ENCODE measurements around the gene RNF152.
"Not testable (repeated sequence)": the region's sequence is repeated elsewhere in the genome, so short reads cannot be mapped to it uniquely, and the experiment has no call there.

RNF152 gene

DNA sequence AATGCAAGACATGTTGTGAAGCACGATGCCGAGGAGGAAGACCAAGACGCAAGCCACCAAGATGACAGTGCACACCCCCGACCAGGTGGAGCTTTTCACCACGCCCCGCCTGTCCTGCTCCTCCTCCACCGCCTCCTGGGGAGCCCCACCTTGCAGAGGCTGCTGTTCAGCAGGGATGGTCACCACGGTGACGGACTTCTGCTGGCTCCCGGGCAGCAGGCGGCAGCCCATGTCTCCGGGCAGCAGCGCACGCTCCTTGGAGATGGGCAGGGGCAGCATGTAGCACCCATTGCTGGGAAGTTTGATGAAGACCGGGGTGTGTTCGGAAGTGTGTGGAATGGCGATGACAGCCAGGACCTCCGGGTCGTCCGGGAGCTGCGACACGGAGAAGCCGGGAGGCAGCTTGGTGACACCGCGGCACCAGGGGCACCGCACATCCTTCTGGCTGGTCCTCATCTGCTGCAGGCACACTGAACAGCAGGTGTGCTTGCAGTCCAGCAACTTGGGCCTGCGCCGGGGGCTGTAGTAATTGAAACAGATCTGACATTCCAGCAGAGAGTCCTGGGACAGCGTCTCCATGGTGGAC, 76.8 kb downstream of the RNF152 start:
- DNase-seq, result no peak

- DNase-seq, result no peak
These were observed 84.5 kb downstream of the RNF152 start for GRCh38 chr18:61808286-61808685.

GRCh38 chr18:61803393-61803792, 89.4 kb downstream of the RNF152 start:
- no peak for DNase-seq

DNA sequence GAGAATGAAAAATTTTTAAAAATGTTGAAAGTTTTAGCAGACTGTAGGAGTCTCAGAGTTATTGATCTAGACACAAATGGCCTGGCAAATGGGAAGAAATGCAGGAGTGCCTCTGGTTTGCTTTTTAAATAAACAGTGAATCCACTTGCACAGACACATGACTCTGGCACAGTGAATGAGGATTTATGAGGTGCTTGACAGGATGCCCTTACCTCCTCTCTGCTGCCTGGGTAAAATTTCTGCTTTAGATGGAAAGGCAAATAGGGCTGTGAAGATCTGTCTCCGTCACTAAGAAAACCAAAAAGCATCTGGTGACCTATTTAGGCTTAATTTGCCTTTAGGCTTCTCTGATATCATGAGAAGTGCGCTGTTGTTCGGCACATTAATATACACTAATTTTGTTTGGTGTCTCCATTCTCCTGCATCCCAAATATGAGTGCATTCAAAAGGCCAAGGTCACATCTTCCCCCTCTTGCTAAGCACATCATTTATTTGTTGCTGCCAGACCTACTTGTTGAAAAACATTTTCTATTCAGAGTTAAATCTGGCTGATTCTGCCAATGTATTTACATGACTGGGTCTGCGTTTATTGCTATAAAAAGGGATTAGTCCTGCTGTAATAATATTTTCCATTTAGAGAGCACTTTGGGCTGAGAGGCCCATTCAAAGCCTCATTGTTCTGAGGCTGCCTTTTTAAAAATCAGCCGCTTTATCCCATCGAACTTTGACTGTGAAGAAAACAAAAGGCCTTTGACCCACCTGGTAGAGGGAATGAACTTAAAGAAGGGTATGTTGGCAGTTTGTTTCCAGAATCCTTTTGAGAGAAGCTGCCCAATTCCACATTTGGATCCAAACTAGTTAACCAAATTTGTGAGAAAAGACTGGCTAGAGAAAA, 94.9 kb downstream of the RNF152 start:
- no peak for DNase-seq

DNA sequence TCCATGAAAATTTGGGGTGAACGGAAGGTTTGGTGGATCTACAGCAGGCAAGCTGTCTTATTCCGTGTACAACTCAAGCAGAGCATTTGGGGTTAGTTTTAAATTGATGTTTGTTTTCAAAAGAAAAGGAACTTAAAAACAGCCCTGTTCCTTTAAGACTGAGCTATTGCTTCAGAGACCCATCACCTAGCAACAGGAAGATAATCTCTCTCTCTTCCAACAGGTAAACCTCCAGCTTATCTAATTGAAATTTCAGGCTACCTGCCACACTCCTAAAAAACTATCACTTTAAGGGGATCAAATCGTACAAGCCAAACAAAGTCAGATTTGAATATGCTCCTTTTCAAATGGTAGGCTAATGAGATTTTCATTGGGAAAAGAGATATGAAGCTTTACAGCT, 101.8 kb downstream of the RNF152 start:
- DNase-seq, result no peak

GRCh38 chr18:61787011-61787670, 105.7 kb downstream of the RNF152 start:
- not testable (repeated sequence) for DNase-seq

DNA sequence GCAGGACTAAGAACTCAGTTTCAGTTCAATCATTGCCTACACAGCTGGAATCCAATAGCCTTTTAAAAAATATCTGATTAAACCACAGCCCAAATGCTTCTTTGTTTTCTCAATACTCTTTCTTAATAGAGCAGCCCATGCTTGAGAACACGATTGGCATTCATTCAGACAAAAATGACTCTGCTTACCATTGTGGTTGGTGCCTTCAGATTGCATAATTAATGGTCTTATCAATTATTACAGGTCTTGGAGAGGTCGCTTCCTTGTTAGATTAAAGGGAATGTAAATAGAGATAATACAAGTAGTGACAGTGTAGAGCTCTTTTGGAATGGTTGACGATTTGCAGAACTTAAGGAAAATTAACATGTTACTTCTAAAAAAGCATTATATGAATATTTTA, 107.2 kb downstream of the RNF152 start:
- no peak for DNase-seq

- DNase-seq, result no peak
These were observed 108.0 kb downstream of the RNF152 start for GRCh38 chr18:61784834-61785233.

DNA sequence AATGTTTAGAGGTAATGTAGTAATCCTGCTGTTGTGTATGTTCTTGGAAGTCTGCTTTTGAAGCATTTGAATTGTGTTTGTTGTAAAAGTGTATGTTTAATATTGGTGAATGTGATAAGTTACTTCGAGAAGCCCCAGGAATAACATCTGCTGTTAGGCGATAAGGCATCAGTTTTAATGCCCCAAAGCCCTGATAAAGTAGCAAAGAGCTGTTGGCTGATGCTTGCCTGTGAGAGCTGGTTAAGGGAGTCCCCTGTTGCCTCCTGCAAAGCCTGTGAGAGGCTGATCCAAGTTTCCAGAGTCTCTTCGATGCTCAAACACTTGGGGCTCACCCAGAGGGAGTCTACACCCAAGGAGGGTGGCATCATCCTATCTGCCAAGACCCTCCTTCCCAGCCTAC, 110.3 kb downstream of the RNF152 start:
- DNase-seq, result no peak

DNA sequence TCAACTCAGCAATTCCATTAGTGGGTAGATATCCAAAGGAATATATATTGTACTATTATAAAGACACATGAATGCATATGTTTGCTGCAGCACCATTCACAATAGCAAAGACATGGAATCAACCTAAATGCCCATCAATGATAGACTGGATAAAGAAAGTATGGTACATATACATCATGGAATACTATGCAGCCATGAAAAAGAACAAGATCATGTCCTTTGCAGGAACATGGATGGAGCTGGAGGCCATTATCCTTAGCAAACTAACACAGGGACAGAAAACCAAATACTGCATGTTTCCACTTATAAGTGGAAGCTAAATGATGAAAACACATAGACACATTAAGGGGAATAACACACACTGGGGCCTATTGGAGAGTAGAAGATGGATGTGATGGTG, 116.6 kb downstream of the RNF152 start:
- not testable (repeated sequence) for DNase-seq

- no peak for DNase-seq
These were observed 118.0 kb downstream of the RNF152 start for GRCh38 chr18:61774846-61775245.

DNA sequence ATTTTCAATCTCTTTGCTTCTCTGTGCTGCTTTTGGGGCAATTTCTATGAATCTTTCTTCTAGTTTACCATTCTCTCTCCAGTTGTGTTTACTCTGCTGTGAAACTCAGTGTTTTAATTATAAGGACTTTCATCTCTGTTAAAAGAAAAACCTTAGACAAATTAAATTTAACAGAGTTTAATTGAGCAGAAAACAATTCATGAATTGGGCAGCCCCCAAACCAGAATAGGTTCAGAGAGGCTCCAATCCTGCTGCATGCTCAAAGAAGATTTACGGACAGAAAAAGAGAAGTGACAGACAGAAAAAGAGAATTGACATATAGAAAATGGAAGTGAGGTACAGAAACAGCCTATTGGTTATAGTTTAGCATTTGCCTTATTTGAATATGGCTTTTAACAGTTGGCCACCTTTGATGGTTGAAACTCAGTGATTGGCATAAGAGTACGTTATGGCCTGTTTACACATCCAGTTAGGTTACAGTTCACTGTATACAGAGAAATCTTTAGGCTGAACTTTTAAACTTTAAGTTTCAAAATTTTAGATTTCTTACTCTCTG, 120.4 kb downstream of the RNF152 start:
- DNase-seq, result no peak

DNA sequence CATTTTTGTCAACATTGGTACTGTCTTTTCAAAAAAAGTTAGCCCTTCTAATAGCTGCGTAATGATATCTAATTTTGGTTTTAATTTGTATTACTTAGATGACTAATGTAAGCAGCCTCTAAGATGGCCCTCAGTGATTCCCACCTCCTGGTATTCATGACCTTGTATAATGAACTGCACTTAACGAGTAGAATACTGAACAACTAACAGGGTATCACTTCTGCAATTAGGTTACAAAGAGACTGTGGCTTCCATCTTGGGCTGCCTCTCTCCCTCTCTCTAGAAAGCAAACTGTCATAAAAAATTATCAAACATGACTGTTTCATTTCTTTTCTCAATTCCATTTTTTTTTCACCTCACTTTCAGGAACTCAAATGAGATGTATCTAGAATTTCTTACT, 120.9 kb downstream of the RNF152 start:
- DNase-seq, result no peak

GRCh38 chr18:61770279-61770678, 122.5 kb downstream of the RNF152 start:
- no peak for DNase-seq

- no peak for DNase-seq
These were observed 126.4 kb downstream of the RNF152 start for GRCh38 chr18:61766266-61766884.

DNA sequence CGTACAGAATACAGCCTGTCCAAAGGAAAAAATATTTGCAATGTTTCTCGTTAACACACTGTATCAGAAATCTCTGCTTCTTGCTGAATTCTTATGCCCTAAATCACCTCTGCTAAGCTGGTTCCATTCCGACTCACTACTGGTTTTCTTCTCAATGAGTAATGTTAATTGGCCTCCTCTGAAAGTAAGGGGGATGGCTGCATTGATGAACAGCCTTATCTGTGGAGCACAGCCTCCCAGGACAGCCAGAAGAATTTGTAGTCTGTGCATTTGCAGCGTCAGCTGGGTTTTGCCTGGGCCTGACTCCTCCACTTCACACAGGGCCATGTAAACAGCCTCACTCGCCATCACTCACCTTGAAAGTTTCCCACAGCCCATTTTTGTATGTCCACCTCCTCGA, 127.7 kb downstream of the RNF152 start:
- DNase-seq, result no peak

GRCh38 chr18:61764381-61764780, 128.4 kb downstream of the RNF152 start:
- no peak for DNase-seq

DNA sequence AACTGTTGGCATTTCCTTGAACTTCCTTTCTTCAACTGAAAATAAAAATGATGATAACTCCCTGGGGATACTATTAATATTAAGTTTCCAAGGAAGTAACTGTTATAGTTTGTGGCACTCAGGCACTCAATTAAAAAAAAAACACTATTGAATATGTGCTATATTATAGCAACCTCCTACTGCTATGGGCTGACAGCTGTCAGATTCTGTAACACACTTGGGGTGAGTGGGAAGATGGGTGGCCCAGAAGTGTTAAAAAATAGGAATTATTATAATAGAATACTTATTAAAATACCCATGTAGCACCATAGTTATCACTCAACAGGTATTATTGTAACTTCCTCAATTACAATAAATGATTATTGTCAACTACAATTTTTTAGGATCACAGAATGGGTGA, 130.9 kb downstream of the RNF152 start:
- no peak for DNase-seq

All from activated CD4-positive, alpha-beta T cell treated with anti-CD3 and anti-CD28 coated beads for 4 hours (primary cell).